Glomerular visceral epithelial cell (primary cell): ENCODE measurements around the gene RTN4R.
"Not testable (repeated sequence)": the region's sequence is repeated elsewhere in the genome, so short reads cannot be mapped to it uniquely, and the experiment has no call there.

Source experiments
- DNase-seq: peaks from one replicate; pipeline ENCODE4 v3.0.0-alpha.2; 2016; ENCODE audit errors: extremely low spot score

Gene RTN4R

GRCh38 chr22:20305894-20306645 lies 38.0 kb upstream of the RTN4R start:
- no peak for DNase-seq

GRCh38 chr22:20305230-20305893 lies 37.2 kb upstream of the RTN4R start:
- not testable (repeated sequence) for DNase-seq

- no peak for DNase-seq
Measured at GRCh38 chr22:20304646-20305045, 36.5 kb upstream of the RTN4R start.

- not testable (repeated sequence) for DNase-seq
Measured at GRCh38 chr22:20303229-20303534, 35.1 kb upstream of the RTN4R start.

- DNase-seq, result no peak
Measured at GRCh38 chr22:20302438-20303228, 34.5 kb upstream of the RTN4R start.

GRCh38 chr22:20299746-20300136 lies 31.6 kb upstream of the RTN4R start:
- no peak for DNase-seq

GRCh38 chr22:20298803-20299745 lies 31.0 kb upstream of the RTN4R start:
- DNase-seq, result peak; percentile 81

- DNase-seq, result no peak
Measured at GRCh38 chr22:20298110-20298802, 30.1 kb upstream of the RTN4R start.

- DNase-seq, result no peak
Measured at GRCh38 chr22:20297414-20298109, 29.4 kb upstream of the RTN4R start.

GRCh38 chr22:20296598-20296997 lies 28.5 kb upstream of the RTN4R start:
- no peak for DNase-seq

GRCh38 chr22:20295262-20296064 lies 27.3 kb upstream of the RTN4R start:
- DNase-seq, result no peak

GRCh38 chr22:20292673-20293232 lies 24.6 kb upstream of the RTN4R start:
- no peak for DNase-seq

- DNase-seq, result no peak
Measured at GRCh38 chr22:20292108-20292507, 24.0 kb upstream of the RTN4R start.

GRCh38 chr22:20291604-20292063 lies 23.5 kb upstream of the RTN4R start:
- DNase-seq, result no peak

GRCh38 chr22:20291249-20291586 lies 23.1 kb upstream of the RTN4R start:
- DNase-seq, result no peak

- no peak for DNase-seq
Measured at GRCh38 chr22:20290578-20291248, 22.6 kb upstream of the RTN4R start.

GRCh38 chr22:20290045-20290392 lies 21.9 kb upstream of the RTN4R start:
- no peak for DNase-seq

- not testable (repeated sequence) for DNase-seq
Measured at GRCh38 chr22:20289182-20290044, 21.3 kb upstream of the RTN4R start.
